Measurements from ENCODE around the gene CA7. TPM values are rescaled to one million over a fixed set of nuclear protein-coding genes. Genes with fewer than 3 reads are reported as not detected.
"Not testable (repeated sequence)": the region's sequence is repeated elsewhere in the genome, so short reads cannot be mapped to it uniquely, and the experiment has no call there.

Gene CA7
- total RNA-seq, 1 donor from 2014 or later, result not detected

GRCh38 chr16:66896682-66897081 lies 52.5 kb downstream of the CA7 start:
- DNase-seq (ENCODE audit: low spot score), result not testable (repeated sequence)

- DNase-seq (ENCODE audit: low spot score), result peak; percentile 52
Measured at GRCh38 chr16:66898207-66898606, 54.0 kb downstream of the CA7 start.

GRCh38 chr16:66898933-66899309 lies 54.7 kb downstream of the CA7 start:
- DNase-seq (ENCODE audit: low spot score), result no peak

GRCh38 chr16:66899310-66899944 lies 55.2 kb downstream of the CA7 start:
- DNase-seq (ENCODE audit: low spot score), result no peak

GRCh38 chr16:66899945-66900710 lies 55.9 kb downstream of the CA7 start:
- DNase-seq (ENCODE audit: low spot score), result peak; percentile 89

GRCh38 chr16:66900721-66901441 lies 56.7 kb downstream of the CA7 start:
- DNase-seq (ENCODE audit: low spot score), result peak; percentile 69

- no peak for DNase-seq (ENCODE audit: low spot score)
Measured at GRCh38 chr16:66901626-66902025, 57.4 kb downstream of the CA7 start.

- no peak for DNase-seq (ENCODE audit: low spot score)
Measured at GRCh38 chr16:66902648-66903543, 58.7 kb downstream of the CA7 start.

Other genes with a start within 250 kb of the CA7 start
- 19.2 TPM for gene CMTM3, start 239.7 kb upstream of the CA7 start, total RNA-seq
- 67.9 TPM for gene CMTM4, start 147.7 kb upstream of the CA7 start, total RNA-seq
- 151 TPM for gene DYNC1LI2, start 92.8 kb upstream of the CA7 start, total RNA-seq
- gene TERB1, start 42.8 kb upstream of the CA7 start, total RNA-seq, result not detected
- 46.1 TPM for gene NAE1, start 13.4 kb upstream of the CA7 start, total RNA-seq
- gene PDP2, start 36.1 kb downstream of the CA7 start, total RNA-seq, result 18.6 TPM
- gene CDH16, start 74.5 kb downstream of the CA7 start, total RNA-seq, result 8.7 TPM
- gene RRAD, start 81.1 kb downstream of the CA7 start, total RNA-seq, result 9.4 TPM
- 84.5 TPM for gene CIAO2B, start 90.0 kb downstream of the CA7 start, total RNA-seq
- gene CES2, start 91.1 kb downstream of the CA7 start, total RNA-seq, result 187 TPM
- gene CES3, start 116.9 kb downstream of the CA7 start, total RNA-seq, result 5.2 TPM
- 19.4 TPM for gene CES4A, start 144.2 kb downstream of the CA7 start, total RNA-seq
- gene CBFB, start 184.7 kb downstream of the CA7 start, total RNA-seq, result 40.9 TPM